IPS-20b (cell line): ENCODE measurements around the gene PTOV1.

Source experiments
- H3K27ac ChIP-seq: one replicate; pipeline ENCODE4 v1.5.1; 2013; ENCODE audit warnings: low read length
- H3K27me3 ChIP-seq: 2 replicates; pipeline ENCODE4 v1.6.1; 2013; ENCODE audit warnings: mild to moderate bottlenecking, low read length, inconsistent platforms; ENCODE audit not compliant: insufficient read depth
- H3K36me3 ChIP-seq: 2 replicates; pipeline ENCODE4 v1.6.1; 2013; ENCODE audit warnings: low read depth, mild to moderate bottlenecking, inconsistent platforms, low read length, moderate library complexity; ENCODE audit not compliant: insufficient read depth
- H3K4me1 ChIP-seq: 2 replicates; pipeline ENCODE4 v1.6.1; 2013; ENCODE audit warnings: mild to moderate bottlenecking, control low read depth, inconsistent platforms, low read length, moderate library complexity; ENCODE audit not compliant: insufficient read depth
- H3K4me3 ChIP-seq: 2 replicates; pipeline ENCODE4 v1.5.1; 2013; ENCODE audit warnings: mild to moderate bottlenecking, low read length, inconsistent platforms
- H3K9ac ChIP-seq: 2 replicates; pipeline ENCODE4 v1.6.1; 2013; ENCODE audit warnings: low read depth, mild to moderate bottlenecking, inconsistent platforms, low read length, moderate library complexity
- H3K9me3 ChIP-seq: 2 replicates; pipeline ENCODE4 v1.6.1; 2013; ENCODE audit warnings: mild to moderate bottlenecking, low read depth, low read length, inconsistent platforms; ENCODE audit not compliant: insufficient read depth

The PTOV1 gene

GRCh38 chr19:49889038-49889686, 38.2 kb downstream of the PTOV1 start:
- Histone ChIP-seq H3K27me3 (peaks cover 30% of the 10 kb centered on the region), H3K36me3 (peaks cover 19% of the 10 kb centered on the region), H3K4me3 (no peak overlapping the region), H3K9ac (no peak overlapping the region), H3K27ac (no peak overlapping the region), H3K4me1 (no peaks in the 10 kb centered on the region), H3K9me3 (no peaks in the 10 kb centered on the region; the same call in 1 of the 2 replicates)

GRCh38 chr19:49889687-49890348, 38.9 kb downstream of the PTOV1 start:
- peak overlapping the region; percentile 56; the same call in 1 of the 2 replicates for H3K4me3 ChIP-seq
- peaks cover 13% of the 10 kb centered on the region for H3K36me3 ChIP-seq

DNA sequence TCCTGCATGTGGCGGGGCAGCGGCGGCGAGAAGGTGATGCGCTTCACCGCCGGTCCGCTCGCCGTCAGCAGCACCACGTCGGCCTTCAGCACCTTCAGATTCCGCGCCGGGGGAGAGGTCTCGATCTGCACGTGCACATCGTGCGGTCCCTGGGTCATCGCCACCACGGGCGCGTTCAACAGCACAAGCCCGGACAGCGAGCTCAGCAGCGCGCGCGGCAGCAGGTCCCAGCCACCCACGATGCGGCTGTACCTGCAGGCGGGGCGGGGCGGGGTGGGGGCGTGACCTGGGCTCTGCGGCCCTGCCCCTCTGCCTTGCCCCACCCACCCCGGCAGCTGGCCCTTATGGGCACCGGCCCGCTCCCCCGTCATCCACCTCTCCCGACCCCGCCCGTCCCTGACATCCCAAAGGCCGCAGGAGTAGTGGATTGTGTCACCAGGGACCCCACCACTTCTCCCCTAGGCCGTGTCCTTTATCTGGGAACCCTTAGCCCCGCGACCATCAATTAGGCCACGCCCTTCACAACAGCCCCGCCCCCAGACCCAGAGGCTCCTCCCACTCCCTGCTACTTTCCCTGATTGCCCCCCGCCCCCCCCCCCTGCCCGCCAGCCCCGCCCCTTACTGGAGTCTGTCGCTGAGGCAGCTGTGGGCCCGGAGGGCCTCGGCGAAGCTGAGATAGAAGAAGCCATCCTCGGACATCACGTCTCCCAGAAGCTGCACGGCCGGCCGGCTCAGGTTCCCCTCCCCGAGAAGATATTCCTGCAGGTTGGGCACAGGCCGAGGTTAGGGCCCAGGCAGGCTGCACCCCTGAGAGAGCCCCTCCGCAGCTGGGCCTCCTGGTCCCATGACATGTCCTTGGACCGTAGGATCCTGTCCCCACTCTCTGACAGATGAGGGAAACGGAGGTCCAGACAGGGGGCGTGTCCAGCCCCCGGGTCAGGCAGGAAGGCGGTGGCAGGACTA, 39.7 kb downstream of the PTOV1 start:
- Histone ChIP-seq H3K9ac (0 out of 2 replicates have a peak overlapping the region, but pooled peaks have one; percentile 11), H3K4me1 (no peaks in the 10 kb centered on the region), H3K27me3 (peaks cover 30% of the 10 kb centered on the region), H3K9me3 (no peaks in the 10 kb centered on the region; the same call in 1 of the 2 replicates), H3K36me3 (0 out of 2 replicates have a peak, but pooled peaks cover 6% of the 10 kb centered on the region), H3K27ac (no peak overlapping the region), H3K4me3 (peak overlapping the region; percentile 56; the same call in 1 of the 2 replicates)

More at GRCh38 chr19:49889687-49890348, 38.9 kb downstream of the PTOV1 start:
- H3K4me1 ChIP-seq, result no peaks in the 10 kb centered on the region
- H3K27me3 ChIP-seq, result peaks cover 30% of the 10 kb centered on the region
- no peaks in the 10 kb centered on the region; the same call in 1 of the 2 replicates for H3K9me3 ChIP-seq
- H3K9ac ChIP-seq, result no peak overlapping the region
- H3K27ac ChIP-seq, result no peak overlapping the region

DNA sequence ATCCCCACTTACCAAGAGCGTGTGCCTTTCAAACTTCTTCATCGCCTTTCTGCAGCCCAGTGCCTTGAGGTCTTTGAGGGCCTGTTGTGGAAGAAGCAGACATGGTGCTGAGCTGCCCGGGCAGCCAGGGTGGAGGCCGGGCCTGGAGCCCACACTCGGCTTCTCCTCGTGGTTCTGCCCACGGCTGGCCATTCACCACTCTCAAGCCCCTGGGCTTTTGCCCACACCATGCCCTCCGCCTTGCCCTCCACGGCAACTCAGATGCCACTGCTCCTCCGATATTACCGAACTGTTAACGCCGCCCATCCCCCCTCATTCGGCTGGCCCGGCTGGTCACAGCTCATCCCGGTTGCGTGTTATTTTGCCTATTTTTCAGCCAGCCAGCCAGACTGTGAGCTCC, 40.4 kb downstream of the PTOV1 start:
- no peaks in the 10 kb centered on the region for H3K4me1 ChIP-seq
- 0 out of 2 replicates have a peak overlapping the region, but pooled peaks have one; percentile 11 for H3K9ac ChIP-seq
- H3K27me3 ChIP-seq, result peaks cover 30% of the 10 kb centered on the region
- no peak overlapping the region for H3K27ac ChIP-seq
- H3K36me3 ChIP-seq, result 0 out of 2 replicates have a peak, but pooled peaks cover 4% of the 10 kb centered on the region
- H3K4me3 ChIP-seq, result no peak overlapping the region
- no peaks in the 10 kb centered on the region; the same call in 1 of the 2 replicates for H3K9me3 ChIP-seq

DNA sequence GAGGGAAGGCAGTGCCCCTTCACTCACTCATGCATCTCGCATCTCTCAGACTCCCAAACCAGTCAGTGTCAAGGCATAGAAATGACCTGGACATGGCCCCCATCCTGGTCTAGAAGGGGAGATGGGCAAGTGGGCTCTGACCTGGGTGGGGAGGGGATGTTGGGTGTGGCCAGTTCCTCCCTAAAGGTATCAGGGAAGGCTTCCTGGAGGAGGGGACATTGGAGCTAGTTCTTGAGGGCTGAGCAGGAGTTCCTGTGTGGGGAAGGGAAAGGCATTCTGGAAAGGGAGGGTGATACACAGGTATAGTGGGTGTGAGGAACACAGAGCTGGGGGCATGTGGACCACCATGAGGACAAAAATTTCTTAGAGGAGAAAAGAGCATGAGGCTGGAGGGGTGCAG, 41.8 kb downstream of the PTOV1 start:
- Histone ChIP-seq H3K27me3 (peaks cover 30% of the 10 kb centered on the region), H3K36me3 (no peaks in the 10 kb centered on the region), H3K4me1 (no peaks in the 10 kb centered on the region), H3K9ac (no peak overlapping the region), H3K9me3 (no peaks in the 10 kb centered on the region; the same call in 1 of the 2 replicates), H3K27ac (no peak overlapping the region), H3K4me3 (no peak overlapping the region)

DNA sequence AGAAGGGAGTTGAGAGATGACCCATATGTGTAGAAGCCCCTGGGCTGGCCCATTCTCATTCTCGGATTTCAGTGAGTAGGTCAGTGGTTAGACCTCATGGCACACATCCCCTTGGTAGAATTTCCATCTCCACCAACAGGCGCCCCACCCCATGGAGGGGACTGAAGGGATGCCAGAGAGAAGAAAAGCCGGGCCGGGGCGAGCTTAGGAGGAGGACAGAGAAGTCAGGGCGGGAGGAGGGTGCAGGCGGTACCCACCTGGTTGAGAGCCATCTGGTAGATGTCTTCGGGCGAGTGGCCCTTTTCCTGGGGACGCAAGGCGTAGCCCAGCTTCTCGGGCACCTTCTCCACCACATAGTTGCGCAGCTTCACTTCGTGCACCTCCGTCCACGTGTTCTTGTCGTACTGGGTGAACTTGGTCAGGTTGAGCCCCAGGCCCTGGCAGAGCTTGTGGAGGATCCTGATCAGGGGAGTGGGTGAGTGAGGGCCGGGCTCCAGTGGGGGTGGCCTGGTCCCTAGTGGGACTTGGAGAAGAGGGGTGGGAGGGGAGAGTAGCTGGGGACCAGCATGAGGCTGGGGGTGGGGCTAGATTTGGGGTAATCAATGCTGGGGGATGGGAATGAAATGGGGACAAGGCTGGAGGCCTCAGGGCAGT, 43.2 kb downstream of the PTOV1 start:
- Histone ChIP-seq H3K4me3 (no peak overlapping the region), H3K9ac (no peak overlapping the region), H3K36me3 (no peaks in the 10 kb centered on the region), H3K4me1 (no peaks in the 10 kb centered on the region), H3K27ac (no peak overlapping the region), H3K9me3 (no peaks in the 10 kb centered on the region; the same call in 1 of the 2 replicates), H3K27me3 (peaks cover 24% of the 10 kb centered on the region)

DNA sequence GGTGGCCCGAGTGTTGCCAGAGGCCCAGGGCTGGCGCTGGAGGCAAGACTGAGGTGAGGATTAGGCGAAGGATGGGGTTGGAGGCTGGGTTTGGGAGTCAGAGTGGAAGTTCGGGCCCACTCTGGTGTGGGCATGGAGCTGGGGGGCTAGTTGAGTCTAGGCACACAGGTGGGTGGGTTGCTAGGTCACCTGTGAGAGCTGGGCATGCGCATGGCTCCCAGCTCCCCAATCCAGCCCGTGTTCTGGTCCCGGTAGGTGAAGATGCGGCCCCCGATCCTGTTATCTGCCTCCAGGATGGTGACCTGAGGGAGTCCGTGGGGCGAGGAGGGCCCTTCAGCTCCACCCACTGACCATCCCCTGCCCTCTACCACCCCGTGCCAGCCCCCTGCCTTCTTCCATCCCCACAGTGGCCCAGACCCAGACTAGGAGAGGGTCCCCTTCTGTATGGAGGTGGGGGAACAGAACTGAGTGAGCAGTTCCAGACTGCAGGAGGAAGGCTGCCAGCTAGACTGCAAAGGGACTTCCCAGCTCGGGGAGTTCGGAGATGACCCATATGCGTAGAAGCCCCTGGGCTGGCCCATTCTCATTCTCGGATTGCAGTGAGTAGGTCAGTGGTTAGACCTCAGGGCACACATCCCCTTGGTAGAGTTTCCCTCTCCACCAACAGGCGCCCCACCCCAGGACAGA, 44.1 kb downstream of the PTOV1 start:
- H3K4me1 ChIP-seq, result no peaks in the 10 kb centered on the region
- no peak overlapping the region for H3K4me3 ChIP-seq
- H3K36me3 ChIP-seq, result no peaks in the 10 kb centered on the region
- no peaks in the 10 kb centered on the region for H3K9me3 ChIP-seq
- no peak overlapping the region for H3K9ac ChIP-seq
- H3K27ac ChIP-seq, result no peak overlapping the region
- H3K27me3 ChIP-seq, result peaks cover 17% of the 10 kb centered on the region

DNA sequence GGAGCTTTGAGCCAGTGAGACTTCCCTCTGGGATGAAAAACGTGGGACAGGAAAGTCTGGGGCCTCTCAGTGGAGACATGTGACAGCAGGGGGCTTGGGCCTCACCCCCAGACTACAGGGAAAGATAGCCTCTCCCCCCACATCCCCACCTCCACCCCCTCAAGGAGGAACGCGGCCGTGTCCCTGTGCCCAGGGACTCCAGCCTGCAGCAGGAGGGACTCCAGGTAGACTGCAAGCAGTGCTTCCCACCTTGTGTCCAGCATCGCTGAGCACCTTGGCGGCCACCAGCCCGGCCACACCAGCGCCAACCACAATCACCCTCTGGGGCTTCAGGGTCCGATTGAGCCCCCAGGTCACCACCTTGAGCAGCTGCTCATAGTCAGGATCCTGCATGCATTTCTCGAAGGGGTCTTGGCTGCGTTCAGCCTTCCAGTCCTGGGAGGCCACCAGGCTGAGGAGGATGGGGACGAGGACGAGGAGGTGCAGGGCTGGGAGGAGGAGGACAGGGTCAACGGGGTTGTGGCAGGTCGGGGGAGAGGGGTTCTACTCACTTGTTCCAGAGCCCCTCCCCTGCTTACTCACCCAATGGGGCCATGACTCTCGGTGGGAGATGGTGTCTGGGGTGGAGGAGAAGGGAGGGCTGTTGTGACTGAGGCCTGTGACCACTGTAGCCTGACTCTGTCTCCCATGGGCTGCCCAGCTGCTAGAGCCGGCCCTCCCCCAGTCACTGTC, 44.8 kb downstream of the PTOV1 start:
- Histone ChIP-seq H3K4me3 (no peak overlapping the region), H3K9ac (no peak overlapping the region), H3K4me1 (no peaks in the 10 kb centered on the region), H3K9me3 (no peaks in the 10 kb centered on the region), H3K27me3 (peaks cover 17% of the 10 kb centered on the region), H3K27ac (no peak overlapping the region), H3K36me3 (no peaks in the 10 kb centered on the region)

GRCh38 chr19:49896863-49897621, 46.1 kb downstream of the PTOV1 start, which contains the start of gene IL4I1:
TSS of gene IL4I1 (minus strand) at chr19:49896887. CDS start at chr19:49896160, 727 bp downstream.
- no peaks in the 10 kb centered on the region for H3K4me1 ChIP-seq
- peaks cover 7% of the 10 kb centered on the region for H3K27me3 ChIP-seq
- no peak within 1 kb of the TSS for H3K27ac ChIP-seq
- H3K9me3 ChIP-seq, result no peaks in the 10 kb centered on the region
- H3K36me3 ChIP-seq, result no peaks in the 10 kb centered on the region
- H3K4me3 ChIP-seq, result no peak within 1 kb of the TSS
- no peak within 1 kb of the TSS for H3K9ac ChIP-seq

DNA sequence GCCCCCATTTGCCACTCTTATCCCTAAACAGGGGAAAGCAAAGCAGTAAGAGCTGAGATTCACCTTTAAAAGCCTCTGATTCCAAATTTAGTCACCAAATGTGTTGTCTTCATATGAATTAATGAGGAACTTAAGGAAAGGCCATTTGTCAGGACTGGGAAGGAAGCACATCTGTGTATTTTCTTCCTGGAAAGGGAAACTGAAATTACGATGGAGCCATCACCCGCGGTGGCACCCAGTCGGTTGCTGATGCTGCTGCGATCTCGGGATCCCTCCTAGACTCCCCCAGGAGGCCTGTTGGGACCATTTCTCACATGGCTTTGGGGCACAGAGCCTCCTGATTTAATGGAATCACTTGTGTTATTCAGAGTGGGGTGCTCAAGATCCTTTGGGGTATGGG, 53.2 kb downstream of the PTOV1 start:
- Histone ChIP-seq H3K9ac (no peak overlapping the region), H3K9me3 (no peaks in the 10 kb centered on the region), H3K27ac (no peak overlapping the region), H3K4me1 (peaks cover 7% of the 10 kb centered on the region; the same call in 1 of the 2 replicates), H3K4me3 (no peak overlapping the region), H3K27me3 (no peaks in the 10 kb centered on the region), H3K36me3 (peaks cover 23% of the 10 kb centered on the region)
